Uterus (tissue), 4 donors: Measurements from ENCODE around the gene C4orf50. TPM values are rescaled to one million over a fixed set of nuclear protein-coding genes. Genes with fewer than 3 reads are reported as not detected.

Experiments
- DNase-seq, 2 donors: peaks; one replicate each; pipeline ENCODE4 v3.0.0-alpha.2; 2019 to 2020
- H3K27ac ChIP-seq, 2 donors: fragments of 200-600 bp; sonication (generic); 1 replicate in 1 of 2; 2 replicates in 1 of 2; pipeline ENCODE4 v1.5.1; 2016 to 2018
- H3K27me3 ChIP-seq, 2 donors: fragments of 200-600 bp; sonication (generic); one replicate each; pipeline ENCODE4 v1.5.1; 2018 to 2019; ENCODE audit warnings: control low read depth in 1 of 2
- H3K36me3 ChIP-seq, 2 donors: fragments of 200-600 bp; sonication (generic); one replicate each; pipeline ENCODE4 v1.5.1; 2019; ENCODE audit warnings: control low read depth in 1 of 2
- H3K4me1 ChIP-seq, 2 donors: fragments of 200-600 bp; sonication (generic); one replicate each; pipeline ENCODE4 v1.5.1; 2018 to 2019; ENCODE audit warnings: control low read depth in 1 of 2
- H3K4me3 ChIP-seq, 2 donors: fragments of 200-600 bp; sonication (generic); 1 replicate in 1 of 2; 2 replicates in 1 of 2; pipeline ENCODE4 v1.5.1; 2018 to 2019; ENCODE audit warnings: mild to moderate bottlenecking in 1 of 2
- H3K9me3 ChIP-seq, 2 donors: fragments of 200-600 bp; sonication (generic); one replicate each; pipeline ENCODE4 v1.5.1; 2019; ENCODE audit warnings: control low read depth in 1 of 2
- POLR2A ChIP-seq, 2 donors: fragments of 450-650 bp; IDR thresholded peaks; one replicate each; pipeline ENCODE4 v1.6.1; 2016; ENCODE audit warnings: antibody characterized with exemption in 2 of 2, mild to moderate bottlenecking in 1 of 2, moderate library complexity in 1 of 2
- intact Hi-C: fragments of 100-400 bp; cut with DNase I; formaldehyde crosslinking; loops from one replicate; pipeline ENCODE4 v1.15.1; 2023; ENCODE audit warnings: low total_unique reads
- total RNA-seq, 4 donors: library from RNA; depleted of rRNA in 3 of 4; stranded (reverse); fragments of >200 nt in 3 of 4; gene quantifications; one replicate each; pipeline versions ENCODE4 v1.1.0 to v1.2.4, GENCODE V29; 2014 to 2023
- TF ChIP-seq, protein P1 (sequence below), 4 experiments: fragments of 200-600 bp in 2 of 4; fragments of 450-650 bp in 2 of 4; sonication (generic) in 2 of 4; IDR thresholded peaks; one replicate each; pipeline ENCODE4 v1.5.1; 2016 to 2019; ENCODE audit warnings: antibody characterized with exemption in 4 of 4, mild to moderate bottlenecking in 2 of 4, moderate library complexity in 1 of 4
- donor health status: DM: yes; HTN: yes; CAD: no.

Gene C4orf50
- total RNA-seq, 4 donors from 2014 or later: under 0.01 to 0.07 TPM; not detected in 2

DNA sequence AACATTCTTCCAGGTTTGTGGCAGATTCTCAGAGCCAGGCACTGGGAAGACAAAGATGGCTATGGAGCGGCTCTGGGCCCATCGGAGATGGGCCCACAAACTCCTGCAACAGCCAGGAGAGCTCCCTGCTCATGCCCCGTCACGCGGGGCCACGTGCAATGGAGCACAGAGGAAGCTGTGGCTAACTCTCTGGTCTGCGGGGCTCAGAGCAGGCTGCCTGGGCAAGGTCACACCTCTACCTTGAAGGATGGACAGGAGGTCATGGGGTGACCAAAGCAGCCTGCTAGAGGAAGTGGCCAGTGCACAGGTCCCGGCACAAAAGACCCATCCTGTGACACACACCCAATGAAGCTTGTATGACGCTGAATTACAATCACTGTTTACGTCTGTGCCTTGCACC is 45.2 kb downstream of the C4orf50 start:
- Histone ChIP-seq H3K27me3 (no peaks in the 10 kb centered on the region), H3K4me1 (no peaks in the 10 kb centered on the region), H3K9me3 (no peaks in the 10 kb centered on the region), H3K27ac (no peak overlapping the region), H3K36me3 (no peaks in the 10 kb centered on the region), H3K4me3 (no peak overlapping the region)
- TF ChIP-seq POLR2A (IDR thresholded peaks at IDR 0.05): no peak
- TF ChIP-seq, protein P1, sequence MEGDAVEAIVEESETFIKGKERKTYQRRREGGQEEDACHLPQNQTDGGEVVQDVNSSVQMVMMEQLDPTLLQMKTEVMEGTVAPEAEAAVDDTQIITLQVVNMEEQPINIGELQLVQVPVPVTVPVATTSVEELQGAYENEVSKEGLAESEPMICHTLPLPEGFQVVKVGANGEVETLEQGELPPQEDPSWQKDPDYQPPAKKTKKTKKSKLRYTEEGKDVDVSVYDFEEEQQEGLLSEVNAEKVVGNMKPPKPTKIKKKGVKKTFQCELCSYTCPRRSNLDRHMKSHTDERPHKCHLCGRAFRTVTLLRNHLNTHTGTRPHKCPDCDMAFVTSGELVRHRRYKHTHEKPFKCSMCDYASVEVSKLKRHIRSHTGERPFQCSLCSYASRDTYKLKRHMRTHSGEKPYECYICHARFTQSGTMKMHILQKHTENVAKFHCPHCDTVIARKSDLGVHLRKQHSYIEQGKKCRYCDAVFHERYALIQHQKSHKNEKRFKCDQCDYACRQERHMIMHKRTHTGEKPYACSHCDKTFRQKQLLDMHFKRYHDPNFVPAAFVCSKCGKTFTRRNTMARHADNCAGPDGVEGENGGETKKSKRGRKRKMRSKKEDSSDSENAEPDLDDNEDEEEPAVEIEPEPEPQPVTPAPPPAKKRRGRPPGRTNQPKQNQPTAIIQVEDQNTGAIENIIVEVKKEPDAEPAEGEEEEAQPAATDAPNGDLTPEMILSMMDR (IDR thresholded peaks at IDR 0.05): no peak
- intact Hi-C loops: no loop called here
- no peak for DNase-seq

DNA sequence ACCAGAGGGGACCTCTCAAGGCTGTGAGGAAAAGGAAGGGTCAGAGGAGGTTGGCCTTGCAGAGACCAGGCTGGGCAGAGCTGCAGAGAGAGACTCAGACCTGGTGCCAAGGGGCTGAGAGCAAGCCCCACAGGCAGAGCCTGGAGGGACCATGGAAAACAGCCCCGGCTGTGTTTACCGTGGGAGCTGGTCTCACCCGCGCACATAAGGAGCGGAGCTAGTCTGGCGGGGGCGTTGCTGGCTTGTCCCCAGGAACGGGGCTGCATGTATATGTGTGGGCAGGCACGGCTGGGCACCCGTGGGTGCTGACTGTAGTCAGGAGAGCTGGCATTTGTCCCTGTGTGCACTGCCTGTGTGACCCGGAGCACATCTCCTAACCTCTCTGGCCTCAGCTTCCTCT is 45.7 kb downstream of the C4orf50 start:
- H3K27ac ChIP-seq: no peak overlapping the region
- DNase-seq: no peak
- H3K4me1 ChIP-seq: no peaks in the 10 kb centered on the region
- no peaks in the 10 kb centered on the region for H3K27me3 ChIP-seq
- TF ChIP-seq, protein P1 (IDR thresholded peaks at IDR 0.05): no peak
- no peak for TF ChIP-seq POLR2A (IDR thresholded peaks at IDR 0.05)
- no peak overlapping the region for H3K4me3 ChIP-seq
- intact Hi-C loops: no loop called here
- no peaks in the 10 kb centered on the region for H3K36me3 ChIP-seq
- no peaks in the 10 kb centered on the region for H3K9me3 ChIP-seq

DNA sequence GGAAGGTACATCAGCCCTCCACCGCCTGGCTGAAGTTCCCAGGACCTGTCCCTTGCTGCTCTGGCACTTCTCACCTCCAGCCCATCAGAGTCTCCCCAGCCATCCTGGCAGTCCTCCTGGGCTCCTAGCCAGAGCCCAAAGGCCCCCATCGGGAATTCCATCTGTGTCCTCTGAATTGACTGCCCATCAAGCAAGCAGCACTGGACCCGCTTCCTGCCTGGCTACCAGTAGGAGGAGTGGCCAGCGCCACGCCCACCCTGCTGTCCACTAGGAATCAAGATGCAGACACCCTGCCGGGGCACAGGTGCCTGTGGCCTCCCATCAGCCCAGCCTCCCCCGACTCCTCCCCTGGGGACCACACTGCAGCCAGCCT is 47.2 kb downstream of the C4orf50 start:
- no peak for TF ChIP-seq POLR2A (IDR thresholded peaks at IDR 0.05)
- TF ChIP-seq, protein P1 (IDR thresholded peaks at IDR 0.05): no peak
- intact Hi-C loops: no loop called here
- Histone ChIP-seq H3K4me1 (no peaks in the 10 kb centered on the region), H3K27me3 (no peaks in the 10 kb centered on the region), H3K36me3 (no peaks in the 10 kb centered on the region), H3K27ac (no peak overlapping the region), H3K4me3 (no peak overlapping the region), H3K9me3 (no peaks in the 10 kb centered on the region)
- no peak for DNase-seq

DNA sequence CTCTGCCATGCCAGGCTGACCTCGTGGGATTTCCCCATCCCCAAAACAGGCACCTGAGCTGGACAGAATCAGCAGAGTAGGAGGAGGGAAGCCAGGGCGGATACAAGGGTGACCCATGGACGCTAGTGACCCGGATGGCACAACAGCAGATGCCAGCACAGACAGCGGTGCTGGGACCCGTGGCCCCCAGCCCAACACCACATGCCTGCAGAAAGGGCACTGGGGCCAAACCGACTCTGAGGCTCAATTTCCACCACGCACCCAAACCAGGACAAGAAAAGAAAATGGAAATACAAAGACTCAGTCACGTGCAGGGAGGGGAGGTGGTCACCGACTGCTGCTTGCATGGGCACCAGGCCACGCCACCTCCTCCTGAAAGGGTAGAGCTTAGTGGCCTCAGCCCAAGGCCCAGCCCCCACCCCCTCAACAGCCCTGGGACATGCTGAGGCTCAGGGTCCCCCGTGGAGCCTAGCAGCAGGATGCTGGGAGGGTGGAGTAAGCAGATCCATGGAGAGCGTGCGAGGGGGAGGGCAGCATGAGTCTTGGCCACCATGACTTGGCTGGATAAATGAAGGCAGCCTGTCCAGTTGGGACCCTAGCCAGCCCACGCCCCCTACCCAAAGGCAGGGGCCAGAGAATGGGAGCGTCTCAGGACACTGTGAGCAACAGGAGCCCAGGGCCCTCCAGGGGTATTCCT is 47.7 kb downstream of the C4orf50 start:
- TF ChIP-seq POLR2A (IDR thresholded peaks at IDR 0.05): no peak
- TF ChIP-seq, protein P1 (IDR thresholded peaks at IDR 0.05): no peak
- Histone ChIP-seq H3K4me1 (no peaks in the 10 kb centered on the region), H3K27me3 (no peaks in the 10 kb centered on the region), H3K4me3 (no peak overlapping the region), H3K36me3 (no peaks in the 10 kb centered on the region), H3K9me3 (no peaks in the 10 kb centered on the region), H3K27ac (no peak overlapping the region)
- intact Hi-C loops: no loop called here
- DNase-seq: no peak

DNA sequence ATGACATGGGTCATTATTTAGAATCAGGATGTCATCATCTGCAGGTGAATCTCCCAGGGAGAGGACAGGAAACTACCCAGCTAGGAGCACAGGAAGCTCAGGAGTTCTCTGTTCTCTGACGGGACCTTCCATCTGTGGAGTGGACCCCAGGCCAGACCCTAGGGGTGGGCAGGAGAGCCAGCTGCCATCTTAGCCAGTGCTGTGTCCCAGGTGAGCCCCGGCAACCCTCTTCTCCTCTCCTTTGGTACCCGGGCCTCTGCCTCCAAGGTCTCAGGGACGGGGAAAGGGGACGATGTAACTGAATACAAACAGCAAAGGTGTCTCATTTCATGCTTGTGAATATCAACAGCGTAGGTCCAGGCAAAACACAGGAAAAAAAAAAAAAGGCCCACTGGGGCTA is 48.5 kb downstream of the C4orf50 start:
- Histone ChIP-seq H3K27me3 (no peaks in the 10 kb centered on the region), H3K4me1 (no peaks in the 10 kb centered on the region), H3K9me3 (no peaks in the 10 kb centered on the region), H3K4me3 (no peak overlapping the region), H3K27ac (no peak overlapping the region), H3K36me3 (no peaks in the 10 kb centered on the region)
- intact Hi-C loops: no loop called here
- no peak for DNase-seq
- TF ChIP-seq, protein P1 (IDR thresholded peaks at IDR 0.05): no peak
- no peak for TF ChIP-seq POLR2A (IDR thresholded peaks at IDR 0.05)
